Right ventricle myocardium superior (tissue), 1 donor: ENCODE data around the gene EDC3. TPM values are rescaled to one million over a fixed set of nuclear protein-coding genes. Genes with fewer than 3 reads are reported as not detected.
"Not testable (repeated sequence)": the region's sequence is repeated elsewhere in the genome, so short reads cannot be mapped to it uniquely, and the experiment has no call there.

ENCODE experiments used
- ATAC-seq: fragments of 200-7000 bp; cut with Tn5 transposase; one replicate; pipeline ENCODE4 v1.9.1; 2020; ENCODE audit warnings: mild to moderate bottlenecking; ENCODE audit not compliant: poor library complexity
- DNase-seq: peaks from one replicate; pipeline ENCODE4 v3.0.0-alpha.2; 2020
- intact Hi-C: fragments of 100-400 bp; cut with DNase I; formaldehyde crosslinking; loops from one replicate; pipeline ENCODE4 v1.11.2; 2022
- total RNA-seq: library from RNA; stranded (reverse); fragmentation: NEBNext Ultra II Directional; extraction: Animal tissue kit (Norgen Biotek cat#: 25700); gene quantifications from one replicate; pipeline ENCODE4 v1.2.1, GENCODE V29; 2021
- donor health status: DM: no; HTN: yes; CAD: no; lungs with severe emphysema.

The EDC3 gene
- total RNA-seq, 1 donor from 2014 or later = 14.4 TPM

DNA sequence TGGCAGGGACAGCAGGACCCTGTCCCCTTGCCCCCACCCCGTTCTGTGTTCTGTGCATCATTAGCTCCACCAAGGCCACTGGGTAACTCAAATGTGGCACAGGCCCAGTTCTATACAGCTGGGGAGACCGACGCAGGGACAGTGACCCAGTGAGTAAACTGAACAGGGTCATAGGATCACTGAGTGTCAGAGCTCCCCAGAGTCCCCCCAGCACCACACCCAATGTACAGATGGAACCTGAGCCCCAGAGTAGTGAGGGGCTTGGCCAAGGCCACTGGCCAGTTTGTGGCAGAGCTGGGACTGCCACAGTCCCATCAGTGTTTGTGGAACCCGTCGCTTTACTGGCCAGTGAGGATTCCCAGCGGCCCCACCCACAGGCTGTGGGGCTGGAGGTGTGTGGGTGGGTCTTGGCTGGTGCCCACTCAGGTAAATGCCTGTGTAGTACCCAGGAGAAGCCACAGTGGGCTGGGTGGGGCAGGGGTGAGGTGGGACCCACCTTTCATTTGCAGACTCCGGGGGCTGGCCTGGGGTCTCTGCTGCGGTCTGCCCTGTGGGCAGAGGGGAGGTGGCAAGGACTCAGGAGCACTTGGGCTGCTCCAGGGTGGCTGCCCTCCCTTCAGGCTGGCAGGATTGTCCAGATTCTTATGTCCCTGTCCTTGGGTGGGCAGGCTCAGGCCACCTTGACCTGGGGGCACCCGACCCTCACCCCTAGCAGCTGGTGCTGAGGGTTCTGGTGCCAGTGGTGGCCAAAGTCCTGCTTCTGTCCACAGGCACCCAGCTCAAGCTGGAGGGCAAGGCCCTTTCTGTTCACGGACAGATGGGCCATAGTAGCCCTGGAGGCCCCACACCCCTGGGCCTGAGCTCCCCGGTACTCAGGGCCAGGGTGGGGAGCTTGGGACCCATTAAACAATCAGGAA is 91.8 kb downstream of the EDC3 start:
- ATAC-seq (no peak), DNase-seq (peak; percentile 32)
- intact Hi-C loops = no loop called here

DNA sequence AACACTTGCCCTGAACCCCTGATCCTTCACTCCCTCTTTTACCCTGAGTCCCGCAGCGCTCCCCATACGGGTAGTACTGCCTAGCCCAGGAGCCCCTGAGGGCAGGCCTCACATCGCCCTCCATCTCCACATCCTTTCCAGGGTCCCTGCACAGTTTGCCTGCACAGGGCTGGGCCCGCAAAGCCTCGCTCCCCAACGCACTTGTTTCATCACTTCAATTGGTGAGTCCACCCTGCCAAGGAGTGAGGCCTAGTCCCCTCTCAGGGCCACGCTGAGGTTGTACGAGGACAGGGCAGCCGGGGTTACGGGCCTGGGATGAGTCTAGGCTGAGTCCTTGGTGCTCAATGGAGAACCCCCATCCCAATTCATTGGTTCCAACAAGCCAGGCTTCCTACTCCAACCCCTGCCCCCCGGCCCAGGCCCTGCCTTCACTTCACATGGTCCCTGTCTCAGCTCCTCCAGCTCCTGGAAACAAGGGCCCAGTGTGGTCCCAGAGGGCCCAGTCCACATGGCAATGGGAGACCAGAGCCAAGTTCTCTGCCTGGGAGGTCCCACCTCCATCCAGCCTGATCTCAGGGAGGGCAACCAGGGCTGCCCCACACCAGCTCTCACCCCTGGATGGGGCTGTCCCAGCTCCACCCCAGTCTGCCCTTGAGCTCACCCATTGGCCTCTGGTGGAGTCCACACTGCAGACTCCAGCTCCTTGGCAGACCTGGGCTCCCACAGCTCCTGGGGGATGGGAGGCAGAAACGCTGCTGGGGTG is 92.6 kb downstream of the EDC3 start:
- intact Hi-C loops = no loop called here
- ATAC-seq (no peak), DNase-seq (peak; percentile 27)

DNA sequence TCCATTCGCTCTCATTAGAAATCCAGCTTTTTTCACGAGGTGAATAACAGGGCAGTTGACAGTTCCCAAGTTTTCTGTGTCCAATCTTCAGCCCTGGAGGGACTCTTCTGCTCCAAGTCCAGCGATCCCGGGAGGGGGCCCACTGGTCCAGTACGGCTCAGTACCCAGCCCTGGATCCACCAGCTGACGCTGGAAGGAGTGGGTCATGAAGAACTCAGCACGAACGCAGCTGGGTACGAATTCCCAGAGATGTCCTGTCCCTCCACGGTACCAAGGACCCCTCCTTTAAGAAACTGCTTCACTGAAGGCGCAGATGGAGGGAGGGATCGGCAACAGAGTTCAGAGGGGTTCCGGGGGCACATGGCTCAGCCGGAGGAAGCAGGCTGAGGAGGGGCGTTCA is 96.7 kb downstream of the EDC3 start:
- DNase-seq (no peak), ATAC-seq (peak; percentile 17)
- intact Hi-C loops = no loop called here

DNA sequence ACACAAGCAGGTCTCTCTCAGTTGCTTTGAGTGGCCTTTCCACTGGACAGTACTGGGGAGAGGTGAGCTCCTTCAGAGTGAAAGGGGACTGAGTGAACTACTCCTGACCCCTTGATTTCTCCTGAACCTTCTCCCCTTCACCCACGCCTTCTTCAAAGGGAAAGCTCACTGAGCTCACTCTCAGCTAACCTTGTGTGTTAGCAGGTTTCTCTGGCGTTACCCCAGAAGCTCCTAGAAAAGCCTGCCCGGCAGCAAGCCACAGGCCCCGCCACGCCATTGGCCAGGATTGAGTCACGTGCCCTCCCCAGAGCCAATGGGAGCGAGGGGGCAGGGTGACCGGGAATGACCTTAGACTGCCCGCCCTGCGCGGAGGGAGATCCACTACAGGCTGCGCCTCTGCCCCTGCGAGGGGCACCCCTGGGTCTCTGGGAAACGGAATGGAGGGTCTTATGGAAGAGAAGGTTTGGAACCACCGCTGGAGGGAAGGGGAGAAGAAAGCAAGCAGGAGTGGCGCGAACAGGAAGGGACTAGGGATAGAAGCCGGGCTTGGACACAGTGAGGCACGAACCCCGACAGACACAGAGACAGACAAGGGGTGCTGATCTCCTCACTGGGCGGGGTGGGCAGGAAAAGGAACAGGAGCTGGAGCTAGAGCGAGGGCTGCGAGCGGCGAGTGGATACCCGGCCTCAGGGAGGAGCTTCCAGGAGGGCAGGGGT is 97.5 kb downstream of the EDC3 start:
- intact Hi-C loops = no loop called here
- DNase-seq (peak; percentile 97), ATAC-seq (peak; percentile 98)

DNA sequence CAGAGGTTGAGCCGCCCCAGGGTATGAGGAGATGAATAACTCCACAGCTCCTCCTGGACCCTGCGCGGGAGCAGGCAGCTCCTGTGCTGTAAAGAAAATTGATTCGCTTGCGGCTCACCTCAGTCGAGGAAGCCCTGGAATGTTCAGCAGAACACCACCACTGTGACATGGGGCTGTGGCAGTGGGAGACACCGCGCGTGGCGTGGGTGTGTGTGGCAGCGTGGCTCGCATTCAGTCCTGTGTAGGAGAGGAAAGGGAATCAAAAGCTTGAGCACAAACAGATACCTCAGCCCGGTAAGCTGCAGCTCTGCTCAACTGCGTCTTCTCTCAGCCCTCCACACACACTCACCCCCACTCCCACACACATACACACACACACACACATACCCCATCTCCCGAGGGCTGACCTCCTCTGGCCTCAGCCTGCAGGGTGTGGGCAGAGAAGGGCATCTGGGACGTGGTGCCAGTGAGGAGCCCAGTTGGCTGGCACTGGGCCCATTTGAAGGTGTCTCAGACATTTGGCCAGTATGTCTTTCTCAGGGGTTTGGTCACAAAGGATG is 98.6 kb downstream of the EDC3 start:
- ATAC-seq, intact Hi-C loops: not testable (repeated sequence)

DNA sequence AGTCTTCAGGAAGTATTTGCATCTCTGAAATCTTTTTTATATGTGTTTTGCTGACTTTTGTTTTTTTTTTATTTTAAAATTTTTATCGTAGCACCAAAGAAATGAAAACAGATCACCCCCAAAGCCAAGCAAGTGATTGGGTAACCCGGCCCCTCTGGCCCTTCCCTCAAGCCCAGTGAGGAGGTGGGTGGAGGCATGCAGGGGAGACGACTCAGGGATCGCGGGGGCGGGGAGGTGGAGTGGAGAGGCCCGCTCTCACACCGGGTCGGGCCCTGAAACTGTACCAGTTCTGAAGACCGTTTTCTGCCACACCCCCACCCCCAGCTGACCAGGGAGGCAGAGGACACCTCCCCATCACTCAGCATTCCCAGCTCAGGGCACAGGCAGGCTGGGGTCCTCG is 99.1 kb downstream of the EDC3 start:
- DNase-seq, ATAC-seq, intact Hi-C loops: not testable (repeated sequence)

More for the DNA sequence above, 98.6 kb downstream of the EDC3 start:
- DNase-seq = not testable (repeated sequence)

DNA sequence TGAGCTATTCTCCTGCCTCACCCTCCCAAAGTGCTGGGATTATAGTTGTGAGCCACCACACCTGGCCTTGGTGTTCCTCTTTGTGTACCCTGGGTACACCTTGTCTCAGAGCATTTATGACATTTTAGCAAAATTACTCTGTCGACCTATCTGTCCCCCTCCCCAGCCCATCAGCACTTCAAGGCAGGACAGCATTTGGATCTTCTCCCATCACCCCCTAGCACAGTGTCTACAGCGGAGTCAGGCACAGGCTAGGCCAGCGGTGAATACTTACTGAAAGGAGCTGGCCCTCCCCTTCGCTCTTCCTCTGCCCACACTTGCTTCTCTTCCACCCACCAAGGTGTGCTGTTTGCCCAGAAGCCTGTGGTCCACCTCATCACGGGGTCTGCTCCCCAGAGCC is 100.6 kb downstream of the EDC3 start:
- intact Hi-C loops = no loop called here
- ATAC-seq = no peak
- no peak for DNase-seq

DNA sequence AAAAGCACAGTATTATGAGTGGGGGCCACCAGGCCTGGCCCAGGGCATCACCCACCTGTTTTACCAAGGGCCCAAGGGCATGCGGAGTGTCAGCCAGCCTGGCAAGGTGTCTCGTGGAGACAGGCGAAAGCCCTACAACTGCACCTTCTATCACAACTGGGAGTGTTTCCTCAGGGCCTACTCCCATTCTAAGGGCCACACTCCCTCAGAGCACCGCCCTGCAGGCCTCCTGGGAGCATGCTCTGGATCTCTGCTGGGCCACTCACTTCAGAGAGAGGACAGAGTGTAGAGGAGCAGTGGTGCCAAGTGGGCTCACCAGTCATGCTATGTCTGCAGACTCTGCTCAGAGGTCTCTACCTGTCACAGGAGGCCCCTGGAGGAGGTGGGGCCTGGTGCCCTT is 101.4 kb downstream of the EDC3 start:
- ATAC-seq (no peak), DNase-seq (no peak)
- intact Hi-C loops = no loop called here

DNA sequence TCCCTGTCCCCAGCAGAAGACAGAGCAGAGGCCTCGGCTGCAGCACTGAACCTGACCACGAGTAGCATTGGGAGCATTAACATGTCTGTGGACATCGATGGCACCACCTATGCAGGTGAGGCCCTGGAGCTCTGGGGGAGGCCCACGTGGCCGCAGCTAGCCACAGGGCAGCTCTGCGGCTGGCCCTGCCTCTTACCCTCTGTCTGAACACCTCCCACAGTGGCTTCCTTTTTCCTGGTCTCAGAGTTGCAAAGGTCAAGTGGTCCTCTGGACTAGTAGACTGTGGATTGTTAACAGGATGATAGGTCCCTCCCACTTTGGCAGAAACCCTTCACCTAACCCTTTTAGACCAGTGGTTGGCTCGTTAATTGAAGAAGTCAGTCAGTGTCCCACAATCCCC is 102.7 kb downstream of the EDC3 start:
- no peak for ATAC-seq

DNA sequence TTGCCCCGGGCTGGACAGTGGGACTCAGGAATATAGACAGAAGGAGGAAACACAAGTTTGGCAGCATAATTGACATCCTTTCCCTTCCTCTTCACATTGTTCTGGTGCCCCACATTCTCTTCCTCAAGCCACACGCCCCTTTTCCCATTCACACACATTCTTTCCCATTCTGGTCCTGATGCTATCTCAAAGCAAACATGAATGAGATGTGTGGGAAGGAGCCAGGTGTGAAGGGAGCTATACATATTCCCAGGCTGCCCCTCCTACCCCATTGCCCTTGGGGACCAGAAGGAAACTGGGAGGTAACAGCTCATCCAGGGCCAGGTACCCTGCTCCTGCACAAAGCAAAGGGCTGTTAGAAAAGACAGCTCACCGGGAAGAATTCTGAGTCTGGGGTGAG is 103.6 kb downstream of the EDC3 start:
- DNase-seq = no peak
- intact Hi-C loops = no loop called here
- ATAC-seq = no peak

More for the DNA sequence above, 102.7 kb downstream of the EDC3 start:
- intact Hi-C loops = no loop called here
- DNase-seq = no peak

DNA sequence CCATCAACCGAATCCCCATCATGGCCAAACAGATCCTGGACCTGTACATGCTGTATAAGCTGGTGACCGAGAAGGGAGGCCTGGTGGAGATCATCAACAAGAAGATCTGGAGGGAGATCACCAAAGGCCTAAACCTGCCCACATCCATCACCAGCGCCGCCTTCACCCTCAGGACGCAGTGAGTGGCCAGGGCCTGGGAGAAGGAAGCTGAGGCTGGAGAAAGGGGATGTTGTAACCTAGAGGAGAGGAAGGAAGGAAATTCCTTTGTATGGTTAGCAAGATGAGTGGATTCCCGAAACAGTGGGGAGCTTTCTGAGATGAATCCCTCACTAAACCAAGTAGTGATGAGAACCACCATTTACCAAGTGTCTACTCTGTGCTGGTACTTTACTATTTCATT is 106.0 kb downstream of the EDC3 start:
- ATAC-seq (no peak), DNase-seq (no peak)
- intact Hi-C loops = no loop called here

DNA sequence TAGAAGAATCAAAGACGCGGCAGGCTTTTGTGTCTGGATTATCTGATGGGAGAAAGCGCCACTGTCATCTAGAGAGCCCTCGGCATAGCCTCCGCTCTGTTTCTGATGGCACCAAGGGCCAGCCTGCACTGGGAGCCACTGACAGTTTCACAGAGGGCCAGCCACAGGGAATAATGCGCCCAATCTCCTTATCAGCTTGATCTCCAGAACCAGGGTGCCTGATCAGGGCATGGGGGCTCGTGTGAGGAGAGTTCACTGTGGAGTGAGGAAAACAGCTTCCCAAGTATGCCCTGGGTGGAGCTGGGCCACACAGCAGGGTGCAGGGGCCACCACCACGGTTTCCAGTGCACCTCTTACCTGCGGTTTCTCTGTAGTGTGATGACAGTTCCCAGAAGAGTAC is 110.0 kb downstream of the EDC3 start:
- DNase-seq (no peak), ATAC-seq (no peak)
- intact Hi-C loops = no loop called here

DNA sequence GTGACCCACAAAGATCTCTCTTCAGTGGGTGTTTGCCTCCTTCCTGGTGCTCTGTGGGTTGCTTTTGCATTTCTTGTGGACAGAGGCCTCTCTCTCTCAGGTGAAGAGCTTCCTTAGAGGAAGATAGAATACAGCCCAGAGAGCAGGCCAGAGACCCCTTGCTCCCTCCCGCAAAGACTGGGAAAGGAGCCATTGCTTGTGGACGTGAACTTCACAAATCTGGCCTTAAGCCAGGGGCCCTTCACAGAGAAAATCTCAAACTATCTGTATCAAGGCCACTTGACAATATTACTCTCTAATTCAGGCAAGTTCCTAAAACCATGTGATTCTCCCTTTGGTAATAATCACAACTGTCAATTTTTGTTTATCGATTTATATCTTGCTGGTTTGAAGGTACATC is 110.6 kb downstream of the EDC3 start:
- intact Hi-C loops = no loop called here

DNA sequence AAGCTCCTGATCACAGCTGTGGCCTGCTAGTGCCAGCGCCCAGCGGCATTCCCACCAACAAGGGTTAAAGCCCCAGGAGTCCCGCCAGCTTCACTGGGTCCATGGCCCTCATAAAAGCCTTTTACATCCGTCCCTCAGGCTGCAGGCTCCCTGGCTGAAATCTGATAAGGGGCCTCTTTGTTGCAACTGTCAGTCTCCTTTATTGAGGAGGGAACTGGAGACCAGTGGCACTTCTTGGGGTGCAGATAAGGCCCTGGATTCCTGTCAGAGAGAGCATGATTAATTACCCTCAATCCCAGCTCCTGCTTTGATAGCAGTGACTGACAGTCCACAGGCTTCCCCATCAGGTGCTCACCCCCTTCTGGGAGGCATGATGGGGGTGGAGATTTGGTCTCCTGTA is 111.0 kb downstream of the EDC3 start:
- DNase-seq (no peak), ATAC-seq (no peak)
- intact Hi-C loops = no loop called here

More for the DNA sequence above, 110.6 kb downstream of the EDC3 start:
- no peak for DNase-seq
- ATAC-seq = no peak

DNA sequence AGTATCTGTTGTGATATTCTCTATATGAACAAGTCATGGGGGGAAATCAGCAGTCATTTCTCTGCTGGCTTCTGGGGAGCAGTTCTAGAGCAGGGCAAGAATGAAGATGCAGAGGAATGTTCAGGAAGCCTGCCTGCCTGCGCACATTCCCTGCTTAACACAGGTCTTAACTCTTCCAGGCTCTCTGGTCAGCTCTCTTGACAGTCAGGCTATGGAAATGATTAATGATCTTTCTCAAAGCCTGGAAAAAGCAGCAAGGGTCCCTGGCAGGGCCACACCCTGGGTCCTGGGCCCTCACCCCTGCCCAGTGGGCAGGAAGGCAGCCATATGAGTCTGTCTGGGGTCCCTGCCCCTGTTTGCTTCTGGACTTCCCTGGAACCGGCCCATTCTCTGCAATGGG is 111.6 kb downstream of the EDC3 start:
- no peak for ATAC-seq
- intact Hi-C loops = no loop called here
- no peak for DNase-seq
